Spleen (tissue), 7 donors: ENCODE results near the gene HSPB1.

Experiments
- CTCF ChIP-seq, 11 experiments: fragments of 200-600 bp in 7 of 11; fragments of 450-650 bp in 4 of 11; sonication (generic) in 4 of 11; IDR thresholded peaks in 8 of 11; conservative IDR thresholded peaks in 3 of 11; 1 replicate in 7 of 11; 2 replicates in 4 of 11; pipeline versions ENCODE4 v1.4.0 to v1.8.0; 2016 to 2021; ENCODE audit warnings: antibody characterized with exemption in 11 of 11, inconsistent platforms in 4 of 11, mild to moderate bottlenecking in 1 of 11
- POLR2AphosphoS5 ChIP-seq, 3 donors: sonication (generic); formaldehyde crosslinking; IDR thresholded peaks; one replicate each; pipeline ENCODE4 v1.5.1; 2017; ENCODE audit warnings: antibody characterized with exemption in 3 of 3
- donor health status: DM: no; HTN: no; CAD: no; lungs with moderate emphysema.
- donor health status: DM: no; HTN: no; CAD: no.
- donor health status: DM: no; HTN: no; CAD: no.

- TF ChIP-seq CTCF (IDR thresholded peaks at IDR 0.05 in 8 of 11, conservative IDR thresholded peaks at IDR 0.05 in 3 of 11), result no peak
- TF ChIP-seq POLR2AphosphoS5 (IDR thresholded peaks at IDR 0.05), result no peak
Measured at GRCh38 chr7:76293407-76293901, 9.0 kb upstream of the HSPB1 start.
